Measurements from ENCODE around the gene KCNQ1. TPM values are rescaled to one million over a fixed set of nuclear protein-coding genes. Genes with fewer than 3 reads are reported as not detected.

KCNQ1 gene
- total RNA-seq, 1 experiment from 2014 or later = 2.3 TPM

DNA sequence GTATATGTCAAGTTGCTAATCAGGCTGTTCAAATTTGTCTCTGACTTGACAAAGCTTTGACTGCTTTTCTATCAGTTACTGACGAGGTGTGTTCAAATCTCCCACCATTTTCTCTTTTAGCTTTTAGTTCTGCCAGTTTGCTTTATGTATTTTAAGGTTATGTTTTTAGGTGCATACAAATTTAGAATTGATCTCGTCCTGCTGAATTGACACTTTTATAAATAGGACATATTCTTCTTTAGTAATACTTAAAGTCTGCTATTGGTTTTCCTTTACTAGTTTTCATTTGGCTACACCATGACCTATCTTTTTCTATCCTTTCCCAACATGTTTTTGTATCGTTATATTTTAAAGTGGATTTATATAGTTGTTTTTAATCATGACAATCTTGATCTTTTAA, 320.7 kb downstream of the KCNQ1 start:
- H3K9ac ChIP-seq (ENCODE audit: extremely low read depth, insufficient read length, low read length) = no peak overlapping the region
- no peak overlapping the region for H4K91ac ChIP-seq (ENCODE audit: insufficient read length, low read depth, low read length)
- no peak overlapping the region for H2BK120ac ChIP-seq (ENCODE audit: low read depth, low read length, poor library complexity, severe bottlenecking)
- Mint-ChIP-seq H3K36me3 (ENCODE audit: insufficient read depth in 1 of 3, low read depth in 3 of 3) (peaks cover 0 to 2% (median 0%) of the 10 kb centered on the region in 3 experiments; a peak in 2 of 7 replicates), H3K27ac (no peak overlapping the region), H3K9me3 (no peaks in the 10 kb centered on the region; a peak in 1 of 5 replicates), H3K4me1 (no peaks in the 10 kb centered on the region), H3K4me3 (no peak overlapping the region), H3K27me3 (ENCODE audit: low read depth) (peaks cover 92% of the 10 kb centered on the region)
- H4K5ac ChIP-seq (ENCODE audit: insufficient read length, low read depth, low read length) = no peak overlapping the region
- H3K4me2 ChIP-seq (ENCODE audit: insufficient read depth, insufficient read length, low read length) = no peak overlapping the region
- H2BK20ac ChIP-seq (ENCODE audit: low read depth, low read length, poor library complexity, severe bottlenecking) = no peak overlapping the region
- H3K27me3 ChIP-seq (ENCODE audit: insufficient read depth, low read length) = peaks cover 9% of the 10 kb centered on the region; the same call in 1 of the 2 replicates
- no peaks in the 10 kb centered on the region for H3K79me1 ChIP-seq (ENCODE audit: insufficient read depth, low read depth, low read length, poor library complexity, severe bottlenecking)
- H3K14ac ChIP-seq (ENCODE audit: insufficient read depth, low read length) = no peak overlapping the region
- H4K20me1 ChIP-seq (ENCODE audit: control insufficient read depth, insufficient read depth, insufficient read length) = no peaks in the 10 kb centered on the region
- no peak overlapping the region for H3K56ac ChIP-seq (ENCODE audit: insufficient read length, low read depth, low read length)
- no peak overlapping the region for H3K23ac ChIP-seq (ENCODE audit: insufficient read length, low read depth, low read length)
- no peak overlapping the region for H2AFZ ChIP-seq (ENCODE audit: low read length)
- no peak overlapping the region for H3K4ac ChIP-seq (ENCODE audit: low read depth, low read length)
- no peaks in the 10 kb centered on the region for H3K23me2 ChIP-seq (ENCODE audit: insufficient read length, low read depth, low read length, poor library complexity, severe bottlenecking)
- DNase-seq = no peak
- H2BK5ac ChIP-seq (ENCODE audit: insufficient read length, low read length) = no peak overlapping the region
- H3K18ac ChIP-seq (ENCODE audit: insufficient read length, low read depth, low read length) = no peak overlapping the region
- H2BK15ac ChIP-seq (ENCODE audit: low read depth, low read length) = no peak overlapping the region
- H3T11ph ChIP-seq (ENCODE audit: low read length) = no peak overlapping the region
- no peak overlapping the region for H3K27ac ChIP-seq (ENCODE audit: insufficient read length, low read depth, low read length)
- H3K9me3 ChIP-seq (ENCODE audit: control insufficient read depth, low read depth, low read length) = no peaks in the 10 kb centered on the region
- H2AK5ac ChIP-seq (ENCODE audit: insufficient read length, low read length) = no peak overlapping the region
- TF ChIP-seq, protein P1, sequence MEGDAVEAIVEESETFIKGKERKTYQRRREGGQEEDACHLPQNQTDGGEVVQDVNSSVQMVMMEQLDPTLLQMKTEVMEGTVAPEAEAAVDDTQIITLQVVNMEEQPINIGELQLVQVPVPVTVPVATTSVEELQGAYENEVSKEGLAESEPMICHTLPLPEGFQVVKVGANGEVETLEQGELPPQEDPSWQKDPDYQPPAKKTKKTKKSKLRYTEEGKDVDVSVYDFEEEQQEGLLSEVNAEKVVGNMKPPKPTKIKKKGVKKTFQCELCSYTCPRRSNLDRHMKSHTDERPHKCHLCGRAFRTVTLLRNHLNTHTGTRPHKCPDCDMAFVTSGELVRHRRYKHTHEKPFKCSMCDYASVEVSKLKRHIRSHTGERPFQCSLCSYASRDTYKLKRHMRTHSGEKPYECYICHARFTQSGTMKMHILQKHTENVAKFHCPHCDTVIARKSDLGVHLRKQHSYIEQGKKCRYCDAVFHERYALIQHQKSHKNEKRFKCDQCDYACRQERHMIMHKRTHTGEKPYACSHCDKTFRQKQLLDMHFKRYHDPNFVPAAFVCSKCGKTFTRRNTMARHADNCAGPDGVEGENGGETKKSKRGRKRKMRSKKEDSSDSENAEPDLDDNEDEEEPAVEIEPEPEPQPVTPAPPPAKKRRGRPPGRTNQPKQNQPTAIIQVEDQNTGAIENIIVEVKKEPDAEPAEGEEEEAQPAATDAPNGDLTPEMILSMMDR (conservative IDR thresholded peaks at IDR 0.05) = no peak
- H3K4me1 ChIP-seq (ENCODE audit: insufficient read depth, low read length) = no peaks in the 10 kb centered on the region
- WGBS (ENCODE audit: extremely low coverage, insufficient read length, low lambda C conversion rate) = no CpG with 5 or more reads among the region's 3 CpGs
- H2BK12ac ChIP-seq (ENCODE audit: insufficient read length, low read depth, low read length) = no peak overlapping the region
- H4K8ac ChIP-seq (replicated peaks; ENCODE audit: insufficient read length, low read depth, low read length) = no peak overlapping the region
- H3K79me2 ChIP-seq (ENCODE audit: insufficient read depth, low read length) = no peaks in the 10 kb centered on the region

Data from H9 (cell line).